ENCODE data around the gene SF3A2. TPM values are rescaled to one million over a fixed set of nuclear protein-coding genes. Genes with fewer than 3 reads are reported as not detected.

Gene SF3A2, protein sequence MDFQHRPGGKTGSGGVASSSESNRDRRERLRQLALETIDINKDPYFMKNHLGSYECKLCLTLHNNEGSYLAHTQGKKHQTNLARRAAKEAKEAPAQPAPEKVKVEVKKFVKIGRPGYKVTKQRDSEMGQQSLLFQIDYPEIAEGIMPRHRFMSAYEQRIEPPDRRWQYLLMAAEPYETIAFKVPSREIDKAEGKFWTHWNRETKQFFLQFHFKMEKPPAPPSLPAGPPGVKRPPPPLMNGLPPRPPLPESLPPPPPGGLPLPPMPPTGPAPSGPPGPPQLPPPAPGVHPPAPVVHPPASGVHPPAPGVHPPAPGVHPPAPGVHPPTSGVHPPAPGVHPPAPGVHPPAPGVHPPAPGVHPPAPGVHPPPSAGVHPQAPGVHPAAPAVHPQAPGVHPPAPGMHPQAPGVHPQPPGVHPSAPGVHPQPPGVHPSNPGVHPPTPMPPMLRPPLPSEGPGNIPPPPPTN
- 107 and 115 TPM in 2 replicates for total RNA-seq (2014; rRNA removed; shearing (Covaris generic))

DNA sequence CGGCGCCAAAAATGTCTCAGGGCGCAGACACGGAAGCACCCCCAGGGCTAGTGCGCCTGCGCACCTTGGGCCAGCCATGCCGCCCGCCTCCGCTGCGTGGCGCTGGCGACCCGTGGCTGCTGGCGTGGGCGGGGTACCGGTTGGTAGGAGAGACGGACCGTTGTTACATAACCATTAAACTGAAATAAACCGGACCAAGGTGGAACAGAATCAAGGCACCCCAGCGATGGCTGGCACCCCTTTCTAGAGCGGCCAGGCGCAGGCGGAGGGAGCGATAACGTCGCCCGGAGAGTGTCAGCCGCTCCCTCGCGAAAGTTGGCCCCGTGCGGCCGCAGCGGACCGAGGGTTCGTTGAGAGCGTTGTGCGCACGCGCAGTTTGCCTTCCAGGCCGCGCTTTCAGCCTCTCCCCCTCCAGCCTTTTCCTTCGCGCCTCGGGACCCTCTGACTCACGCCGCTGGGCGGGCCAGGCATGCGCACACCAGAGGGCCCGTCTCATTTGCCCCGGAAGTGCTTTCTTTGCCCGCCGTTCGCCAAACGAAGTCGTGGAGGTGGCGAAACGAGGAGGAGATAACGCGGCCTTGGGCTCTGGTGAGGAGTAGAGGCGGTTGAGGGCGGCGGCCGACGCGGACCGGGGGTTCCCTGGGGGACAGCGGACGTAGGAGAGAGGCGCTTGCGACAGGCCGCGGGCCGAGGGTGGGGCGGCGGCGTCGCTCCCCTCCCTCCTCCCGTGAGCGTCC, at the start of gene SF3A2, which contains the start of gene PLEKHJ1:
Gene SF3A2, plus strand, starts transcription at position 511 of the 737 bp plus-strand sequence. CDS start 6,595 bp downstream, outside the sequence.
Gene PLEKHJ1, minus strand, starts transcription at position 16 of the 737 bp plus-strand sequence. CDS start 81 bp downstream, outside the sequence.
- peak within 1 kb of the TSS; percentile 93 for H3K4me3 ChIP-seq (ENCODE audit: insufficient read depth, low read depth, low read length)

DNA sequence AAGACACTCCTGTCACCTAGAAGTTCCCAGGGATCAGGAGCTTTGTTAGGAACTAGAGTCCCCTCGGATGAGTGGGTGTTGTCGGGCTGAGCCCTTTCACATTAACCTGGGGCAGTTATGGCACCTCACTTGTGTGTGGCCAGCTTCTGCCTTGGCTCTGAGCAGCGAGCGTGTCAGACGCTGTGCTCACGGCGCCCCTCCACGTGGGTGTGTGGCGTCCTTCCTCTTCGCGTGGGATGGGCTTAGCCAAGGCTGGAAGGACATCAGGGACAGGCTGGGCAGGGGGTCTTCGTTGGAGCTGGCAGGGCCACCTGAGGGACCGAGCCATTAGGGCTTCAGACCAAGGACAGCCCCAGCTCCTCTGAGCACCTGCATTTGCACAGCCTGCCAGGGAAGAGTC, 49.5 kb upstream of the SF3A2 start:
- DNase-seq, result no peak
- Histone ChIP-seq H3K36me3 (replicated peaks; ENCODE audit: control insufficient read depth, insufficient read depth, low read length) (peaks cover 10% of the 10 kb centered on the region), H3K4me3 (ENCODE audit: insufficient read depth, low read depth, low read length) (no peak overlapping the region), H3K27me3 (ENCODE audit: control insufficient read depth, insufficient read depth, low read length) (no peaks in the 10 kb centered on the region)

More for the DNA sequence above, at the start of gene SF3A2, which contains the start of gene PLEKHJ1:
- Histone ChIP-seq H3K27me3 (ENCODE audit: control insufficient read depth, insufficient read depth, low read length) (no peaks in the 10 kb centered on the region), H3K36me3 (replicated peaks; ENCODE audit: control insufficient read depth, insufficient read depth, low read length) (peaks cover 3% of the 10 kb centered on the region)
- peak; percentile 100 for DNase-seq

DNA sequence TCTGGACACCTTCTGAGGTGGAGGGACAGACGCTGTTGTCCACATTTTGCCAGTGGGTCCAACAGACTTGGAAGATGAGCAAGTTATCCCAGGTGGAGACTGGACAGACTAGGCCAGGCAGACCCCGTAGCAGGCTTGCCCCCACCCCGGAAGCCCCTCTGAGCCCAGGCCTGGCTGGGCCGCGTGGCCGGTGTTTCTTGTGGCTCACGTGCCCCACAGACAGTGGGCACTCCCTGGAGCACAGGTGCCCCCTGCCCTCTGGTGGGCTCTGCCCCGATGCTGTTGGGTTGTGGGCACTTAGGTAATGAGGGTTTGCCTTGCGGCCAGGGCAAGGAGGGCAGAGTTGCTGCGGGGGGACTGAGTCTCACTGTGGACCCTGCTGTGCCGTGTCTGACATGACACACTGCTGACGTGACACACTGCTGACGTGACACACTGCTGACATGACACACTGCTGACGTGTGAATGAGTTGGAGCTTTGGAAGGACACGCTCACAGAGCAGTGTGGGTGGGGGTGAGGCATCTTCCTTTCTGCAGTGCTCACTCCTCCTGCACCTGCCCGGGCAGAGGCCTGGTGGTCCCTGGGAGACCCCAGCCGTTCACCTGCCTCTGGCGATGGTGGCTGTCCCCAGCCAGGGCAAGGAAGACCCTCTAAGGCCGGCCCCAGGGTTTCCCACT, 47.8 kb upstream of the SF3A2 start:
- DNase-seq, result no peak
- Histone ChIP-seq H3K27me3 (ENCODE audit: control insufficient read depth, insufficient read depth, low read length) (no peaks in the 10 kb centered on the region), H3K4me3 (ENCODE audit: insufficient read depth, low read depth, low read length) (no peak overlapping the region), H3K36me3 (replicated peaks; ENCODE audit: control insufficient read depth, insufficient read depth, low read length) (peaks cover 12% of the 10 kb centered on the region)

DNA sequence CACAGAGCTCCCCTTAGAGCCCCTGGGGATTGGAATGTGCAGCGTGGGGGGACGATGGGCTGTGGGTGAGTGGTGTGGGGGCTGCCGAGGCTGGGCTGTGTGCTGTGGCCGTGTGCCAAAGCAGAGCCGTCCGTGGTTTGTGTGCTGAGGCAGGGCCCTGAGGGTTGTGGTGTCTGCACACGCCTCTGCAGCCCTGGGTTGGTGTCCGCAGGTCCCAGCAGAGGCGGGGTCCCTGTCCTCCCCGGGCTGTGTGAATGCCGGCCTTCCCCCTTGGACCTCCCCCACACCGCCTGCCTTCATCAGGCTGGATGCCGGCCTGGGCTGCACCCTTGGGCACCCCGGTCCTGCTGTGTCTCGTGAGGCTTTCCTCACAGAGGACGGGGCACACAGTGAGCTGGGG, 46.7 kb upstream of the SF3A2 start:
- Histone ChIP-seq H3K27me3 (ENCODE audit: control insufficient read depth, insufficient read depth, low read length) (no peaks in the 10 kb centered on the region), H3K36me3 (replicated peaks; ENCODE audit: control insufficient read depth, insufficient read depth, low read length) (peaks cover 14% of the 10 kb centered on the region), H3K4me3 (ENCODE audit: insufficient read depth, low read depth, low read length) (no peak overlapping the region)
- DNase-seq, result no peak

DNA sequence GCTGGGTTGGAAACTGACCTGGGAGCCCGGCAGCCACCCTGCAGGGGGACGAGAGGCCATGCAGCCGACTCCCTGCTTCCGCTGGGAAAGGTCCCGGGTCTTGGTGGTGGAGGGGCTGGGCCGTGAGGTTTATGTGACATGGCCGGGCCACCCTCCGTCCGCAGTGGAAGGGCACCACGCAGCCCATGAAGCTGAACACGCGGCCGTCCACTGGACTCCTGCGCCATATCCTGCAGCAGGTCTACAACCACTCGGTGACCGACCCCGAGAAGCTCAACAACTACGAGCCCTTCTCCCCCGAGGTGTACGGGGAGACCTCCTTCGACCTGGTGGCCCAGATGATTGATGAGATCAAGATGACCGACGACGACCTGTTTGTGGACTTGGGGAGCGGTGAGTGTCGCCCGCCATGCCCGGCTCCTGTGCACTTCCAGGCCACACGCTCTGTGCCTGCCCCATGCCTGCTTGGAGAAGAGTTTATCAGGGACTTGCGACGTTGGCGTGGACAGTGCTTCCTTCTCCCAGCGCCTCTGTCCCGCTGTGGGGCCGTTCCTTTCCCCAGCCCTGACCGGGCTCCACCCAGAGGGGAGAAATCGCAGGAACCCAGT, 45.7 kb upstream of the SF3A2 start:
- Histone ChIP-seq H3K27me3 (ENCODE audit: control insufficient read depth, insufficient read depth, low read length) (no peaks in the 10 kb centered on the region), H3K4me3 (ENCODE audit: insufficient read depth, low read depth, low read length) (no peak overlapping the region), H3K36me3 (replicated peaks; ENCODE audit: control insufficient read depth, insufficient read depth, low read length) (peaks cover 12% of the 10 kb centered on the region)
- DNase-seq, result no peak

DNA sequence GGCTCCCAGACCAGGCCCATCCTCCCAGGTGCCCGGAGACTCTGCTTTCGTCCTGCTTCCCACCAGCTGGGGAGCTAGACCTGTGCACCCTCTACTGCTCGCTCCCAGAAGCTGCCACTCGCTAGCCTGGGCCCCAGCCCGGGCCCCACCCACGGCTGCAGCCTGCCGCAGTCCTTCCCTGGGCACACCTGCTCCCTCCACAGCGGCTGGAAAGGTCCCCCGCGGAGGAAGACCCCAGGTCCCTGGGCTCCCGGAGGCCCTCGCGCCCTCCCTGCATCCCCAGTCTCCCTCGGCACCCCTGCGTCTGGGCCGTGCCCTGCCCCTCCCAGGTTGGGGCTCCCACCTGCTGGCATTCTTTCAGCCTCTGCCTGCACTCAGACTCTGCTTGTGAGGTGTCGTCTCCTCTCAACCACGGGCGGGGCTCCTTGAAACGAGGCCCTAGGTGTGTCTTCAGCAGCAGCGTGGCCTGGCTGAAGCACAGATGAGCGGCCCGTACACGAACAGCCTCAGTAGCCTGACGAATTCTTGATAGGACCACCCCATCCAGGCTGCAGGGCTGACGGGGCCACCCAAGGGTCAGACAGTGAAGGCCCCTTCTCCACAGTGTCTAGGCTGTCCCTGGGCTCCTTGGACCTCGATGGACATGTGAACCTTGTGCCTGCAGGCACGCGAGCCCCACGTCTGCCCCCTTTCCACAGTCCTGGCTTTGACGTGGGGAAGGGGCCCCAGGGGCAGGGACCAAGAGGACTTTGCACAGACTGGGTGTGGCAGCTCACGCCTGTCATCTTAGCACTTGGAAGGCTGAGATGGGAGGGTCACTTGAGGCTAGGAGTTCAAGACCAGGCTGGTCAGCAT, 44.9 kb upstream of the SF3A2 start:
- H3K4me3 ChIP-seq (ENCODE audit: insufficient read depth, low read depth, low read length), result no peak overlapping the region
- no peak for DNase-seq
- no peaks in the 10 kb centered on the region for H3K27me3 ChIP-seq (ENCODE audit: control insufficient read depth, insufficient read depth, low read length)
- H3K36me3 ChIP-seq (replicated peaks; ENCODE audit: control insufficient read depth, insufficient read depth, low read length), result peaks cover 12% of the 10 kb centered on the region

DNA sequence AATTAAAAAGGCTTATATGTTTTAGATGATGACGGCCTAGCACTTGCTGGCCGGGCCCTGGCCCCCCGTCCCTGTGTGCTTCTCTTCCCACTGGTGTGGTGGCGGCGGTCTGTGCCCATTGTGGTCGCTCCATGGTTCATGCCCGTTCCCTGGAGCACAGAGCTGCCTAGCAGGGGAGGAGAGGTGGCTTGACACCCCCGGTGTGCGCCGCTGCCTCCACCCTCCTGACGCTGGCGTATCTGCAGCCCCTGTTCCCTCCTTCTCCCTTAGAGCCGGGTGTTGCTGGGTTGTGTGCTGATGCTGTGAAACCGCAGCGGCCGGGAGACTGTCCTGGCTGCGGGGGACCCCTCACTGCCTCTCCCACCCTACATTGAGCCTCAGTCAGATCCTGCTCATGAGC, 43.8 kb upstream of the SF3A2 start:
- Histone ChIP-seq H3K4me3 (ENCODE audit: insufficient read depth, low read depth, low read length) (no peak overlapping the region), H3K36me3 (replicated peaks; ENCODE audit: control insufficient read depth, insufficient read depth, low read length) (peaks cover 12% of the 10 kb centered on the region)

DNA sequence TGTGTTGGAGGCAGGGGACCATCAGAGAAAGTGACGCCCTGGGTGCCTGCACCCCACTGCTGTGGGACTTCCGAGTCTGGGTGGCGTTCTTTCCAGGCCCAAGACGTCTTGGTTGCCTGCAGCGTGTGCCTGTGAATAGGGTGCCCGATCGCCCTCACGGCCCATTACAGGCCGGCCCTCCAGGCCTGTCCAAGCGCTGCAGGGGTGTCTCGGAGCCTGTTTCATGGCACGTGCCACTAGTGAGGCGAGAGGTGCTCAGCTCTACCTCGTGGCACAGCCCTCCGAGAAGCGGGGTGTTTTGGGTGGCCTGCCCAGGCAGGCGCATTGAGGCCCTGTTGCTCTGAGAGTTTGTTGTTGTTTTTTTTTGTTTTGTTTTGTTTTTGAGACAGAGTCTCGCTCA, 42.8 kb upstream of the SF3A2 start:
- H3K36me3 ChIP-seq (replicated peaks; ENCODE audit: control insufficient read depth, insufficient read depth, low read length), result peaks cover 12% of the 10 kb centered on the region
- DNase-seq, result no peak

More for the DNA sequence above, 43.8 kb upstream of the SF3A2 start:
- DNase-seq, result no peak
- H3K27me3 ChIP-seq (ENCODE audit: control insufficient read depth, insufficient read depth, low read length), result no peaks in the 10 kb centered on the region

DNA sequence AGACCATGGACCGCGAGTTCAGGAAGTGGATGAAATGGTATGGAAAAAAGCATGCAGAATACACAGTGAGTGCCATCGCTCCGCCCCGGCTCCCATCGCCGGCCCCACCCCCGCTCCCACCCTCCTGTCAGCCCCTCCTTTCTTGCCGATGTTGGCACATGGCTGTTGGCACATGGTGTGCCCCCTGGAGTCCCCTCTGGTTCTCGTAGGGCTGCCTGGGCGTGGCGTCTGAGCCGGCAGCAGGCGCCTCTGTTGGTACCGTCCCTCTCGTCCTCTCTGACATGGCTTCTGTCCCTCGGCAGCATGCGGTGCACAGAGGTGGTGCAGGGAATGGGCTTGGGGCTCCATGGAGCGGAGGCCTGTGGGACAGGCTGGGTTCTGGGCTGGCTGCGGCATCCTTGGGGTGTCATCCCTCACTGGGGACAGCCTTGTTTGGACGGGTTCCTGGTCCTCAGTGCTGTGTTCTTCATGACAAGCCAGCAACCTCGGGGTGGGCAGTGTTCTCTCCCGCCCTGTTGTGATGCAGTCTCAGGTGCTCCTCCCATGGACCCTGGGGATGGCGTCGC, 42.0 kb upstream of the SF3A2 start:
- no peak overlapping the region for H3K4me3 ChIP-seq (ENCODE audit: insufficient read depth, low read depth, low read length)
- no peaks in the 10 kb centered on the region for H3K27me3 ChIP-seq (ENCODE audit: control insufficient read depth, insufficient read depth, low read length)
- DNase-seq, result no peak
- H3K36me3 ChIP-seq (replicated peaks; ENCODE audit: control insufficient read depth, insufficient read depth, low read length), result peaks cover 10% of the 10 kb centered on the region

More for the DNA sequence above, 42.8 kb upstream of the SF3A2 start:
- Histone ChIP-seq H3K27me3 (ENCODE audit: control insufficient read depth, insufficient read depth, low read length) (no peaks in the 10 kb centered on the region), H3K4me3 (ENCODE audit: insufficient read depth, low read depth, low read length) (no peak overlapping the region)

DNA sequence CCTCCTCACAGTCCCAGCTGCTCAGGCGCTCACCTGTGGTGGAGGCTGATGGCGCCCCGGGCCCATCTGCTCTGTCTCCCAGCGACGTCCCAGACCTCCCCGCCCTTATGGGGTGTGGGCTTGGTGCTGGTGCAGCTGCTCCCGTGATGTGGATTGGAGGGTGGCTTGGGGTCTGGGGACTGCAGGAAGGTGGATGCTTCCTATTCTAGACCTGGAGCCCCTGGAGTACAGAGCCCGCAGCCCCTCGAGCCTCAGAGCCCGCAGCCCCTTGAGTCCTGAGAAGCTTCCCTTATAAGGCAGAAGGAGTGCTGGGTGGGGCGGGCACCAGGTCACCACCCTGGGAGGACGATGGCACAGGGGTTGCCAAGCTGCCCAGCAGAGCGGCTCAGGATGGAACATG, 41.3 kb upstream of the SF3A2 start:
- Histone ChIP-seq H3K36me3 (replicated peaks; ENCODE audit: control insufficient read depth, insufficient read depth, low read length) (peaks cover 10% of the 10 kb centered on the region), H3K4me3 (ENCODE audit: insufficient read depth, low read depth, low read length) (no peak overlapping the region)
- DNase-seq, result no peak

DNA sequence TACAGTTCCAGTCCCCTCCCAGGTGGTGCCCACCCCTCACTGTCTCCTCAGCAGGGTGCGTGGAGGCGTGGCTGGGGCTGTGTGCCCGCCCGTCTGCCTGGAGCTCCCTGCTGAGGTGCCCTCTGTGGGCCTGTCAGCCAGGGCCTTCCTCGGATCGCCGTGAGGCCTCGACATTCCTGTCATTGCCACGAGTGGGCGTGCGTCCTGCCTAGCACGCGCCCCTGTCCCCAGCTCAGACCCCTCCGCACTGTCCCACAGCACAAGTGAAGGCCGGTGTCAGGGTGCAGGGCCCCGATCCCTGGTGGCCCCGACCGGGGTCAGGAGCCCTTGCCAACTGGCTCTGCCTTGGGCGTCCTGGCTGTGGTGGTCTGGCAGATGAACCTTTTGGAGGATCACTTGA, 40.7 kb upstream of the SF3A2 start:
- peaks cover 10% of the 10 kb centered on the region for H3K36me3 ChIP-seq (replicated peaks; ENCODE audit: control insufficient read depth, insufficient read depth, low read length)
- H3K4me3 ChIP-seq (ENCODE audit: insufficient read depth, low read depth, low read length), result no peak overlapping the region
- no peaks in the 10 kb centered on the region for H3K27me3 ChIP-seq (ENCODE audit: control insufficient read depth, insufficient read depth, low read length)
- no peak for DNase-seq

More for the DNA sequence above, 41.3 kb upstream of the SF3A2 start:
- no peaks in the 10 kb centered on the region for H3K27me3 ChIP-seq (ENCODE audit: control insufficient read depth, insufficient read depth, low read length)

DNA sequence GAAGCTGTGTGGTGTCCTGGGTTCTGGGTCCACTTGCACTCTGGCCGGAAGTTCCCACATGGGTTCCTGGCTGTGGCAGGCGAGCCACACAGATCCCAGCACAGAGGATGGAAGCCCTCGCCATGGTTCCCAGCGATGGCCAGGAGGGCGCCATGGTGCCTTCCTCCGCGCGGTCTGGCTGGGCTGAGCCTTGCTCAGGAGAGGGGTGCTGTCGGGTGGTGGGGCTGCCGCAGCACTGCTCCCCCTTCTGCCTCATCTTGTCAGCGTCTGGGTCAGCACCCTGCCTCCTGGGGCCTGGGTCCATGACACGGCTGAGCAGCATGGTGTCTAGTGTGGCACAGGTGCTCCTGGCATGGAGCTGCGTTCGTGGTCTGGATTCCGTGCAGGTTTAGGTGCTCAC, 39.4 kb upstream of the SF3A2 start:
- H3K36me3 ChIP-seq (replicated peaks; ENCODE audit: control insufficient read depth, insufficient read depth, low read length), result peaks cover 4% of the 10 kb centered on the region
- no peaks in the 10 kb centered on the region for H3K27me3 ChIP-seq (ENCODE audit: control insufficient read depth, insufficient read depth, low read length)
- DNase-seq, result no peak
- H3K4me3 ChIP-seq (ENCODE audit: insufficient read depth, low read depth, low read length), result no peak overlapping the region

DNA sequence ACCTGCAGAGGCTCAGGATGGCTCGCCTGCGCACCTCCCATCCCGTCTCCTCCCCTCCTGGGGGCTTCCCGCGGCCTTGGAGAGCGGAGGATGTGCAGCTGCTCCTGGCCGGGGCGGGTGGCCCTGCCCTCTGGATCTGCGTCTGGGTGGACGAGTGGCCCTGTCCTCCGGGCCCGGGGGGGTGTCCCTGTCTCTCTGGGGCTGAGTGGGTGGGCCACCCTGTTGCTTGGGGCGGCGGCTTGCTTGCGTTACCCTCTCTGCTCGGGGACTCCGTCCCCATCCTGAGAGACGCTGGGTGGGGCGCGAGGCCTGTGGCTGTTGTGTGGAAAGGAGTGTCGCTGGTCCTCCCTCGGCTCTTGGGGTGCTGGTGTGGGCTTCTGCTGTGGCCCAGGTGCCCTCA, 38.3 kb upstream of the SF3A2 start:
- Histone ChIP-seq H3K36me3 (replicated peaks; ENCODE audit: control insufficient read depth, insufficient read depth, low read length) (peaks cover 4% of the 10 kb centered on the region), H3K27me3 (ENCODE audit: control insufficient read depth, insufficient read depth, low read length) (no peaks in the 10 kb centered on the region), H3K4me3 (ENCODE audit: insufficient read depth, low read depth, low read length) (no peak overlapping the region)
- DNase-seq, result no peak
